WI38 (cell line): Measurements from ENCODE around the gene CTSF.
"Not testable (repeated sequence)": the region's sequence is repeated elsewhere in the genome, so short reads cannot be mapped to it uniquely, and the experiment has no call there.

ENCODE experiments used
- H3K4me3 ChIP-seq: 2 replicates; pipeline ENCODE4 v1.5.1; 2011; ENCODE audit warnings: low read depth, mild to moderate bottlenecking, control low read depth, low read length
- TF ChIP-seq, protein P1 (sequence below): IDR thresholded peaks from 2 replicates; pipeline ENCODE4 v1.5.1; 2012; ENCODE audit warnings: low read depth, mild to moderate bottlenecking, control low read depth, low read length

CTSF gene

DNA sequence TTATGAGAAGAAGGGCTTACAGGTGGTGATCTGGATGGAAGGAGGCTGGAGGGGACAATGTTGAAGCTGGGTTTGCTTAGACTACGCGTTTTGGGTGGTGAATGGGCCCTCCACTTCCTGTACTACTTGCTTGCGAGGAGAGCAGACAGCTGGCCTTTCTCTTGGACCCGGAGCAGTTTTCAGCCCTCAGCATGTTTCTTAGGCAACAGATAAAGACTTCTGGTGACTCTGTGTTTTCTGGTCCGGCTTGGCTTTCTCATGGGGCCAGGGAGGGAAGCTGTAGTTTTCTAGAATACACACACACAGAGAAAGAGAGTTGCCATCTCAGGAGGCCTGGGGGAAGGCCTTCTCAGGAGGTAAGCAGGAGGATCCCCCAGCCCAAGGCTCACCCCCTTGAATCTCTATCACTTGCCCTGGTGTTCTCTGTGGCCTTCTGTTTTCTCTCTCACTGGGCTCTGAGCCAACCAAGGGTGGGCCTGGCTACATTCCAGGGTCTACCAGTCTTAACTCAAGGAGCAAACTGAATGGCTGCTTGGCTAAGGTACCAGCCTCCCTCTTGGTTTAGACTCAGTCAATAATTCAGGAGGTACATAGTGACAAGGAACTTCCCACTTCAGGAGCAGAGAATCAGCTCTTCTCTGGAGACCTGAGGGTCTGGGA is 27.0 kb upstream of the CTSF start:
- TF ChIP-seq, protein P1, sequence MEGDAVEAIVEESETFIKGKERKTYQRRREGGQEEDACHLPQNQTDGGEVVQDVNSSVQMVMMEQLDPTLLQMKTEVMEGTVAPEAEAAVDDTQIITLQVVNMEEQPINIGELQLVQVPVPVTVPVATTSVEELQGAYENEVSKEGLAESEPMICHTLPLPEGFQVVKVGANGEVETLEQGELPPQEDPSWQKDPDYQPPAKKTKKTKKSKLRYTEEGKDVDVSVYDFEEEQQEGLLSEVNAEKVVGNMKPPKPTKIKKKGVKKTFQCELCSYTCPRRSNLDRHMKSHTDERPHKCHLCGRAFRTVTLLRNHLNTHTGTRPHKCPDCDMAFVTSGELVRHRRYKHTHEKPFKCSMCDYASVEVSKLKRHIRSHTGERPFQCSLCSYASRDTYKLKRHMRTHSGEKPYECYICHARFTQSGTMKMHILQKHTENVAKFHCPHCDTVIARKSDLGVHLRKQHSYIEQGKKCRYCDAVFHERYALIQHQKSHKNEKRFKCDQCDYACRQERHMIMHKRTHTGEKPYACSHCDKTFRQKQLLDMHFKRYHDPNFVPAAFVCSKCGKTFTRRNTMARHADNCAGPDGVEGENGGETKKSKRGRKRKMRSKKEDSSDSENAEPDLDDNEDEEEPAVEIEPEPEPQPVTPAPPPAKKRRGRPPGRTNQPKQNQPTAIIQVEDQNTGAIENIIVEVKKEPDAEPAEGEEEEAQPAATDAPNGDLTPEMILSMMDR, result no peak
- H3K4me3 ChIP-seq, result no peak overlapping the region

DNA sequence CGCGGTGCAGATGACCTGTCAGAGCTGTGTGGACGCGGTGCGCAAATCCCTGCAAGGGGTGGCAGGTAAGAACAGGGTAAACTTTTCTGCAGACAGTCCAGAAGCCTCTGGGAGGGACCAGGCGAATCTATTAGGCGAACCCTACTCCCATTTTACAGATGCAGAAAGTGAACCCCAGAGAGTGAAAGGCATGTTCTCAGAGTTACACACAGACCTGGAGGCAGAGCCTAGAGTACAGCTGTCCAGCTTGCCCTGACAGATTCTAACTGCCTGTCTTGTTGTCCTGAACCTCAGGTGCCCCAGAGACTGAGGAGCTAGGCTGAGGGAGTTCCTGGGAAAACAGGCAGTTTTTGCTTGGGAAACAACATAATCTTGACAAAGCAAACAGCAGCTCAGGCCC is 25.2 kb upstream of the CTSF start:
- H3K4me3 ChIP-seq, result peak overlapping the region; percentile 89
- TF ChIP-seq, protein P1, result no peak

DNA sequence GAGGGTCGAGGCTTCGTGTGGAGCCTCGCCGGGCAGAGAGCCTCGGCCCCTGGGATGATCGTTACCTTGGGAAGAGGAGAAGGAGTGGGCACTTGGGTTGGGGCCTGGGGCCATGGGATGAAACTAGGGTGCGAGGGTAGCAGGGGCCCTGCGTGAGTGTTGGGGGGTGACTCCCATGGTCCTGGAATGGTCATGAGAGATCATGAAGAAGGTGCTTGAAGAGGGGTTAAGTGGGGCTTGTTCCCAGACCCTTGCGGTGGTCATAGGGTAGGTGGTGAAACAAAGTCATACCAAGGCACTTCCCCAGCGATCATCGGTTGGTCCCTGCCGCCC is 24.9 kb upstream of the CTSF start:
- TF ChIP-seq, protein P1, result no peak
- peak overlapping the region; percentile 89 for H3K4me3 ChIP-seq

DNA sequence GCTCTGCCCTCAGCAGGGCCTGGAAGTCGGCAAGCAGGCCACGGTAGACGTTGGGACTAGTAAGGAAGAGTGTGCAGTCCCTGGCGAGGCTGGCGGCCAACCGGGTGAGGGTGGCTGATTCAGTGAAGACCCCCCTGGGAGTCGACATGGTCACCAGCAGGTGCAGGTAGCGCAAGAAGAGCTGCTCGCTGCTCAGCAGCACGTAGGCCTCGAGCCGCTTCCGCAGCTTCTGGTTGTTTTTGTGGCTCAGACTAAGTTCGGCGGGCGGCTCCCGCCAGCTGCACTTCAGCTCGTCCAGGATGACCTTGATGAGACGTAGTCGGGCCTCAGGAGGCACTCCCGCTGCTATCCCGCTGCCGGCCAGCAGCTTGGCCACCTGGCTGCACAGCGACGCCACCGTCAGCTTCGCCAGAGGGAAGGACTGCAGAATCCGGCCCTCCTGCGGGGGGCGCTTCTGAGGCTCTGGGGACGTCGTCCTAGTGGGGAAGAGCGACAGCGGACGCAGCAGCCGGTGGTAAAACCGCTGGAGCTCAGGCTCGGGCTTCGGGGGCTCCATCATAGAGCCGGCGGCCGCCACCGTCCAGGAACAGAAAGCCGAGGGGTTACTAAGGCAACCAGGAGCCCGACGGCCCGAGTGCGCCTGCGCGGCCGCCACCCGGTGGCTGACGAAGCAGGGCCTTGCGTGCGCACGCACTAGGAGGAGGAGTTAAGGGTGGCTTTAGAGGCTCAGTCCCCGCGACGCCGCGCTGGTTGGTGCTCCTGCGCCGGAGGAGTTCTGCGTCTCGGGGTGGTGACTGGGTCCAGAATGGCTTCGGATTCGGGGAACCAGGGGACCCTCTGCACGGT is 24.3 kb upstream of the CTSF start, which contains the start of the genes CCDC87 and CCS:
CCDC87 (minus strand) TSS at position 607 of the 846 bp plus-strand sequence; CDS start at position 559, 48 bp downstream.
CCS (plus strand) TSS at position 729 of the 846 bp plus-strand sequence; CDS start at position 806, 77 bp downstream.
- TF ChIP-seq, protein P1, result peak; percentile 56
- H3K4me3 ChIP-seq, result peak within 1 kb of the TSS; percentile 89

DNA sequence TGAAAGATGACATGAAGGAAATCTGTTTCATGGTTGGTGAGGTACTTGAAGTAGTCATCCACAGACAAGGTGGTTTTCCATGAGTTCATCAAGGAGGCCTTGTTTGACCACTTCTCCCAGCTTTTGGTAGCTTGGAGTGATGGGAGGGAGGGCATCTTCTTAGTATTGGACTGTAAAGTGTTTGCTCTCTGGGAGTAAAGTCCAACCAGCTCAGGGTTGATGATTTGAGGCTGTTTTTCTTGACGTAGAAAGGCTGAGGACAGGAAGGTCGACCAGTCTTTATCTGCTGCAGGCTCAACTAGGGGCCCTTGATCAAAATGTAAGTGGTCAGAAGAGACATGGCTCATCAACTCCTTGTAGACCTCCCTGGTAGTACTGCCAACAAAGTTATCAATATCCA is 22.8 kb upstream of the CTSF start:
- TF ChIP-seq, protein P1, result no peak

DNA sequence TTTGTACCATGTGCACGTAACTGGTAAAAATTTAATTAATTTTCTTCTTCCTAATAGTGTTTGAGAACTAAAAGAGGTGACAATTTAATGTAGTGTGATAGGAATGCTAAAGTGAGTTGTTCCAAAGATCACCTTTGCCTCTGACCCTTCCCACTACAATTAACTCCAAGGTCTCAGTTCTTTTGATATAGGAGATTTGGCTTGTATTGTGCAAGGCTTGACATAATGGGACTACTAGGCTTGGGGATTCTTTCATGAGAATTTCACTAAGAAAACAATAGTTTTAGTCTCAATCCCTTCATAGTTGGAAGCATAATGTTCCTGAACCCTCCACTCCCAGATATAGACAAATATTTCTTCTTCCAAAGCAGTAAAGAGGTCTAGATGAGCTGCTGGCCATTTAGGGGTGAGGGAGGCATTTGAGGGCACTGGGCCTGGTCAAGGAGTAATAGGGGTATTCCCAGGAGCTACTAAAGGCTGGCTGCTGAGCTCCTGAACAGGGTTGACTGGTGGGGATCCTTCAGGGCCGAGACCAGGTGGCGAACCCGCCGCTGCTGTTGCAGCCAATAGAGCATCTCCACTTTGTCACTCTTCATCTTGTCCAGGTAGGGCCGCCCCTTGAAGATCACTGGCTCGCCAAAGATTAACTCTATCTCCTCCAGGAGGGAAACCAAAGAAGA is 21.7 kb upstream of the CTSF start:
- H3K4me3 ChIP-seq, result no peak overlapping the region
- TF ChIP-seq, protein P1, result no peak

More for the DNA sequence above, 22.8 kb upstream of the CTSF start:
- no peak overlapping the region for H3K4me3 ChIP-seq

DNA sequence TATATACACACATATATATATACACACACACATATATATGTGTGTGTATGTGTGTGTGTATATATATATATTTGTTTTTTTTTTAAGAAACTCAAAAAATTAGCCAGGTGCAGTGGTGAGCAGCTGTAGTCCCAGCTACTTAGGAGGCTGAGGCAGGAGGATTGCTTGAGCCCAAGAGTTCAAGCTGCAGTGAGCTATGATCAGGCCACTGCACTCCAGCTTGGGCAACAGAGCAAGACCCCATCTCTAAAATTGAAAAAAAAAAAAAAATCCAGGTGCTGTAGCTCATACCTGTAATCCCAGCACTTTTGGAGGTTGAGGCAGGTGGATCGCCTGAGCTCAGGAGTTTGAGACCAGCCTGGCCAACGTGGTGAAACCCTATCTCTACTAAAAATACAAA is 20.9 kb upstream of the CTSF start:
- not testable (repeated sequence) for H3K4me3 ChIP-seq
